H9 (cell line): ENCODE results near the gene LRRC8C. TPM values are rescaled to one million over a fixed set of nuclear protein-coding genes. Genes with fewer than 3 reads are reported as not detected.

ENCODE experiments used
- DNase-seq: peaks from one replicate; pipeline ENCODE4 v3.0.0-alpha.2; 2017
- H2AFZ ChIP-seq: one replicate; pipeline ENCODE4 v1.6.1; 2013; ENCODE audit warnings: mild to moderate bottlenecking, low read length, control low read depth, moderate library complexity
- H2AK5ac ChIP-seq: 2 replicates; pipeline ENCODE4 v1.6.1; 2013; ENCODE audit warnings: low read length, control low read depth, mixed read lengths; ENCODE audit not compliant: insufficient read length
- H2BK120ac ChIP-seq: one replicate; pipeline ENCODE4 v1.6.1; 2013; ENCODE audit warnings: low read depth, mild to moderate bottlenecking, low read length, control low read depth, inconsistent platforms; ENCODE audit not compliant: poor library complexity, severe bottlenecking
- H2BK12ac ChIP-seq: 2 replicates; pipeline ENCODE4 v1.6.1; 2013; ENCODE audit warnings: low read length, control low read depth, mixed read lengths, low read depth; ENCODE audit not compliant: insufficient read length
- H2BK15ac ChIP-seq: 2 replicates; pipeline ENCODE4 v1.6.1; 2013; ENCODE audit warnings: low read depth, low read length, control low read depth
- H2BK20ac ChIP-seq: one replicate; pipeline ENCODE4 v1.6.1; 2013; ENCODE audit warnings: low read depth, mild to moderate bottlenecking, low read length, control low read depth, inconsistent platforms; ENCODE audit not compliant: poor library complexity, severe bottlenecking
- H2BK5ac ChIP-seq: 2 replicates; pipeline ENCODE4 v1.6.1; 2013; ENCODE audit warnings: low read length, control low read depth, mixed read lengths; ENCODE audit not compliant: insufficient read length
- H3K14ac ChIP-seq: 2 replicates; pipeline ENCODE4 v1.6.1; 2013; ENCODE audit warnings: low read length, control low read depth; ENCODE audit not compliant: insufficient read depth
- H3K18ac ChIP-seq: 2 replicates; pipeline ENCODE4 v1.6.1; 2013; ENCODE audit warnings: low read depth, mild to moderate bottlenecking, mixed read lengths, low read length, control low read depth; ENCODE audit not compliant: insufficient read length
- H3K23ac ChIP-seq: 2 replicates; pipeline ENCODE4 v1.6.1; 2013; ENCODE audit warnings: low read length, control low read depth, mixed read lengths, low read depth; ENCODE audit not compliant: insufficient read length
- H3K23me2 ChIP-seq: 2 replicates; pipeline ENCODE4 v1.6.1; 2013; ENCODE audit warnings: low read depth, mild to moderate bottlenecking, mixed read lengths, low read length, control low read depth; ENCODE audit not compliant: insufficient read length, poor library complexity, severe bottlenecking
- H3K27ac ChIP-seq: 2 replicates; pipeline ENCODE4 v1.5.1; 2013; ENCODE audit warnings: low read length, control low read depth, mixed read lengths, low read depth; ENCODE audit not compliant: insufficient read length
- H3K27me3 ChIP-seq: 2 replicates; pipeline ENCODE4 v1.6.1; 2013; ENCODE audit warnings: low read length, control low read depth, inconsistent platforms; ENCODE audit not compliant: insufficient read depth
- H3K4ac ChIP-seq: 2 replicates; pipeline ENCODE4 v1.6.1; 2013; ENCODE audit warnings: low read depth, mild to moderate bottlenecking, control low read depth, inconsistent platforms, low read length, moderate library complexity
- H3K4me1 ChIP-seq: 2 replicates; pipeline ENCODE4 v1.6.1; 2013; ENCODE audit warnings: low read length, control low read depth, inconsistent platforms; ENCODE audit not compliant: insufficient read depth
- H3K4me2 ChIP-seq: 2 replicates; pipeline ENCODE4 v1.6.1; 2013; ENCODE audit warnings: low read length, control low read depth, mixed read lengths; ENCODE audit not compliant: insufficient read length, insufficient read depth
- H3K56ac ChIP-seq: 2 replicates; pipeline ENCODE4 v1.6.1; 2013; ENCODE audit warnings: low read depth, mild to moderate bottlenecking, mixed read lengths, low read length, control low read depth; ENCODE audit not compliant: insufficient read length
- H3K79me1 ChIP-seq: 2 replicates; pipeline ENCODE4 v1.6.1; 2013; ENCODE audit warnings: low read depth, mild to moderate bottlenecking, moderate library complexity, low read length, control low read depth, inconsistent platforms; ENCODE audit not compliant: insufficient read depth, poor library complexity, severe bottlenecking
- H3K79me2 ChIP-seq: 2 replicates; pipeline ENCODE4 v1.6.1; 2013; ENCODE audit warnings: low read length, control low read depth, inconsistent platforms; ENCODE audit not compliant: insufficient read depth
- H3K9ac ChIP-seq: 2 replicates; pipeline ENCODE4 v1.6.1; 2013; ENCODE audit warnings: low read length, control low read depth, mixed read lengths; ENCODE audit not compliant: insufficient read length; ENCODE audit errors: extremely low read depth
- H3K9me3 ChIP-seq: one replicate; pipeline ENCODE4 v1.6.1; 2013; ENCODE audit warnings: low read depth, low read length, inconsistent platforms; ENCODE audit not compliant: control insufficient read depth
- H3T11ph ChIP-seq: one replicate; pipeline ENCODE4 v1.6.1; 2013; ENCODE audit warnings: mild to moderate bottlenecking, low read length, control low read depth, inconsistent platforms
- H4K20me1 ChIP-seq: one replicate; pipeline ENCODE4 v1.6.1; 2013; ENCODE audit not compliant: control insufficient read depth, insufficient read length, insufficient read depth
- H4K5ac ChIP-seq: 2 replicates; pipeline ENCODE4 v1.6.1; 2013; ENCODE audit warnings: low read depth, mild to moderate bottlenecking, mixed read lengths, low read length, control low read depth; ENCODE audit not compliant: insufficient read length
- H4K8ac ChIP-seq: replicated peaks from 2 replicates; pipeline ENCODE4 v1.6.1; 2013; ENCODE audit warnings: low read length, control low read depth, mixed read lengths, low read depth; ENCODE audit not compliant: insufficient read length
- H4K91ac ChIP-seq: 2 replicates; pipeline ENCODE4 v1.6.1; 2013; ENCODE audit warnings: low read depth, mild to moderate bottlenecking, moderate library complexity, mixed read lengths, low read length, control low read depth; ENCODE audit not compliant: insufficient read length
- H3K27ac Mint-ChIP-seq, 3 experiments: 2 replicates in 2 of 3; 3 replicates in 1 of 3; pipeline ENCODE4 v1.8.0; 2020 to 2021; ENCODE audit warnings: mixed read lengths in 3 of 3, mild to moderate bottlenecking in 1 of 3, moderate library complexity in 1 of 3
- H3K27me3 Mint-ChIP-seq: 2 replicates; pipeline ENCODE4 v1.8.0; 2021; ENCODE audit warnings: low read depth, mild to moderate bottlenecking, moderate library complexity, mixed read lengths
- H3K36me3 Mint-ChIP-seq, 3 experiments: 2 replicates in 2 of 3; 3 replicates in 1 of 3; pipeline ENCODE4 v1.8.0; 2020 to 2021; ENCODE audit warnings: low read depth in 3 of 3, mixed read lengths in 3 of 3; ENCODE audit not compliant: insufficient read depth in 1 of 3
- H3K4me1 Mint-ChIP-seq, 2 experiments: 2 replicates each; pipeline ENCODE4 v1.8.0; 2020; ENCODE audit warnings: mixed read lengths in 2 of 2
- H3K4me3 Mint-ChIP-seq, 2 experiments: 2 replicates in 1 of 2; 3 replicates in 1 of 2; pipeline ENCODE4 v1.8.0; 2020 to 2021; ENCODE audit warnings: mild to moderate bottlenecking in 2 of 2, mixed read lengths in 2 of 2, moderate library complexity in 1 of 2
- H3K9me3 Mint-ChIP-seq, 2 experiments: 2 replicates in 1 of 2; 3 replicates in 1 of 2; pipeline ENCODE4 v1.8.0; 2020; ENCODE audit warnings: mild to moderate bottlenecking in 2 of 2, mixed read lengths in 2 of 2, moderate library complexity in 1 of 2
- WGBS: extraction: QIAGEN DNeasy Blood & Tissue Kit; methylation state at CpG from one replicate; pipeline ENCODE4 v1.1.7; 2013; ENCODE audit warnings: missing lambda C conversion rate, low lambda C conversion rate, mixed read lengths; ENCODE audit not compliant: insufficient read length; ENCODE audit errors: extremely low coverage; 5-methylcytosine and 5-hydroxymethylcytosine counted together
- total RNA-seq: library from RNA; stranded (reverse); gene quantifications from 2 replicates; pipeline ENCODE4 v1.2.1, GENCODE V29; 2021
- TF ChIP-seq, protein P1 (sequence below): fragments of 200-600 bp; sonication (generic); conservative IDR thresholded peaks from 3 replicates; pipeline ENCODE4 v1.8.0; 2021; ENCODE audit warnings: antibody characterized with exemption, mild to moderate bottlenecking

LRRC8C gene
- total RNA-seq, 1 experiment from 2014 or later, result 1.9 TPM

DNA sequence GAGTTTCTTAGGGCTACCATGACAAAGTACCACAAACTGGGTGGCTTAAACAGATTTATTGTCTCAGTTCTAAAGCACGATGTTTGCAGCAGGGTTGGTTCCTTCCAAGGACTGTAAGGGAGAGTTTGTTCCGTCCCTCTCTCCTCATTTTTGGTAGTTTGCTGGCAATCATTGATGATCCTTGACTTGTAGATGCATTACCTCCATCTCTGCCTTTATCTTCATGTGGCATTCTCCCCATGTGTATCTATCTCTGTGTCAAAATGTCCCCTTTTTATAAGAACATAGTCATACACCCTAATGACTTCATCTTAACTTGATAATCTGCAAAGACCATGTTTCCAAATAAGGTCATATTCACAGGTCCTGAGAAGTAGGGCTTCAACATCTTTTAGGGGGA lies 90.2 kb downstream of the LRRC8C start:
- Histone ChIP-seq H2AK5ac (no peak overlapping the region), H3K56ac (no peak overlapping the region), H2BK20ac (no peak overlapping the region), H3K4me2 (no peak overlapping the region), H3K79me2 (no peaks in the 10 kb centered on the region), H3K4ac (no peak overlapping the region), H3K27ac (no peak overlapping the region), H2BK15ac (no peak overlapping the region), H2BK12ac (no peak overlapping the region), H3T11ph (no peak overlapping the region), H2BK5ac (no peak overlapping the region), H2AFZ (no peak overlapping the region), H3K79me1 (no peaks in the 10 kb centered on the region), H3K23me2 (no peaks in the 10 kb centered on the region), H4K8ac (no peak overlapping the region), H3K14ac (no peak overlapping the region), H4K91ac (no peak overlapping the region), H3K9ac (no peak overlapping the region), H4K5ac (no peak overlapping the region), H3K9me3 (no peaks in the 10 kb centered on the region), H3K4me1 (no peaks in the 10 kb centered on the region), H4K20me1 (no peaks in the 10 kb centered on the region), H3K23ac (no peak overlapping the region), H3K27me3 (no peaks in the 10 kb centered on the region), H2BK120ac (no peak overlapping the region), H3K18ac (no peak overlapping the region)
- Mint-ChIP-seq H3K27ac (no peak overlapping the region), H3K4me1 (peaks cover 0 to 3% of the 10 kb centered on the region in 2 experiments; a peak in 1 of 4 replicates), H3K9me3 (no peaks in the 10 kb centered on the region), H3K36me3 (no peaks in the 10 kb centered on the region), H3K27me3 (peaks cover 3% of the 10 kb centered on the region; the same call in 1 of the 2 replicates), H3K4me3 (no peak overlapping the region)
- DNase-seq, result no peak
- WGBS, result no CpG with 5 or more reads among the region's 2 CpGs
- TF ChIP-seq, protein P1, sequence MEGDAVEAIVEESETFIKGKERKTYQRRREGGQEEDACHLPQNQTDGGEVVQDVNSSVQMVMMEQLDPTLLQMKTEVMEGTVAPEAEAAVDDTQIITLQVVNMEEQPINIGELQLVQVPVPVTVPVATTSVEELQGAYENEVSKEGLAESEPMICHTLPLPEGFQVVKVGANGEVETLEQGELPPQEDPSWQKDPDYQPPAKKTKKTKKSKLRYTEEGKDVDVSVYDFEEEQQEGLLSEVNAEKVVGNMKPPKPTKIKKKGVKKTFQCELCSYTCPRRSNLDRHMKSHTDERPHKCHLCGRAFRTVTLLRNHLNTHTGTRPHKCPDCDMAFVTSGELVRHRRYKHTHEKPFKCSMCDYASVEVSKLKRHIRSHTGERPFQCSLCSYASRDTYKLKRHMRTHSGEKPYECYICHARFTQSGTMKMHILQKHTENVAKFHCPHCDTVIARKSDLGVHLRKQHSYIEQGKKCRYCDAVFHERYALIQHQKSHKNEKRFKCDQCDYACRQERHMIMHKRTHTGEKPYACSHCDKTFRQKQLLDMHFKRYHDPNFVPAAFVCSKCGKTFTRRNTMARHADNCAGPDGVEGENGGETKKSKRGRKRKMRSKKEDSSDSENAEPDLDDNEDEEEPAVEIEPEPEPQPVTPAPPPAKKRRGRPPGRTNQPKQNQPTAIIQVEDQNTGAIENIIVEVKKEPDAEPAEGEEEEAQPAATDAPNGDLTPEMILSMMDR, result no peak
